A172 (cell line): ENCODE measurements around the gene PLXDC2. TPM values are rescaled to one million over a fixed set of nuclear protein-coding genes. Genes with fewer than 3 reads are reported as not detected.

Experiments
- DNase-seq: peaks from one replicate; pipeline ENCODE4 v3.0.0-alpha.2; 2015; ENCODE audit warnings: low spot score
- total RNA-seq: library from RNA; depleted of rRNA; stranded (reverse); fragments of >200 nt; shearing (Covaris generic); gene quantifications from 2 replicates; pipeline ENCODE4 v1.2.3, GENCODE V29; 2014

PLXDC2 gene
- total RNA-seq, 1 experiment from 2014 or later, result 7.0 TPM

- no peak for DNase-seq
Measured at GRCh38 chr10:20271490-20271889, 455.3 kb downstream of the PLXDC2 start.

DNA sequence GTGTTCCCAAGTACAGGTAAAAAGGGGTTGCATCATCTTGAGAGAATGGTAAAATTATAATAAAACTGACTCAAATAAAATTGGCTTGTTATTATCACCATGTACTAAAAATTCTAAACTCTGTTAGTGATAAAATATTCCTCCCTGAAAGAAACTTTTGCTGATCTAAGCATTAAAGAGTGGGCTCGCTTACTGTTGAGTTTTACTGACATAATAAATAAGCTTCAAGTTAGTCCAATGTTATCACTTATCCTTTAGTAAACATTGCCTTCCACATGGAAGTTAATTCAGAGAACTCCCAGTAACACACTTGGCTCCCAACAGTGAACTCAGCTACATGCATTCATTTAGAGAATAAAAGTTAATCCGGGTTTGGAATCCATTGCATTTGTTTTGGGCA lies 456.4 kb downstream of the PLXDC2 start:
- no peak for DNase-seq

- no peak for DNase-seq
Measured at GRCh38 chr10:20274571-20274970, 458.3 kb downstream of the PLXDC2 start.

DNA sequence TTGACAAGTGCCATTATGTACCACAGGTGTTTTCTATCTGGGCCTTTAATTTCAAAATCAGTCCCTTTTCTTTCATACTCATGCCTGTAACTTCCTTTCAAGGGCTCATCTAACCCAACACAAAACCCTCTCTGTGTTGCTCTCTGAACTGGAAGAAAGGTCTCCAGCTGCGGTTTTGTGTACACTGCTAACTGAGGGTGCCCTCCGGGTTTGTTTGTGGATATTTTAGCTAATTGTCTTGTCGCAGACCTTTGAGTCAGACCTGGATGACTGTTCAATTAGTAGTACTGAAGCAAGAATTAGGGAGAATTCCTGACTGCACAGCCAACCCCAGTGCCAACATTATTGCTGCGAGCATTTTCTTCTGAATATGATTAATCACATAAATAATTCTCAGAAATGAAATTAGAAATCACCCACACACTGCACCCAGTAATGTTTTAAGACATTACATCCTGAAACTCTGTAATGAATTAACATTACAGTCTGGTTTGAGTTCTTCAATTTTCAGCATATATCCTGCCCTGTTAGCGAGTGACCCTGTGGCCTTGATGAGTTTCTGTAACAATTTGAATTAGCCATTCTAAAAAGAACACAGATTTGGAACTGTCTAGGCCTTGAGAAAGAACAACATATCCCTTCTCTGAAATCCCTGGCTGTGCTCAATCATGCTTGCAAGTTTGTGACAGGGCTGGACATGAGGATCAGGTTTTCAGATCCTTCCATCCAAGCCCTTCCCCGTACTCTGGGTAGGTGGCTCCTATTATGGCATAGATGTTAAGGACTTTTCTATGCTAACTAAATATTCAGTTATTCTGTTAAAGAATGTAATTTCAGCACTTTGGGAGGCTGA lies 460.1 kb downstream of the PLXDC2 start:
- peak; percentile 28 for DNase-seq

DNA sequence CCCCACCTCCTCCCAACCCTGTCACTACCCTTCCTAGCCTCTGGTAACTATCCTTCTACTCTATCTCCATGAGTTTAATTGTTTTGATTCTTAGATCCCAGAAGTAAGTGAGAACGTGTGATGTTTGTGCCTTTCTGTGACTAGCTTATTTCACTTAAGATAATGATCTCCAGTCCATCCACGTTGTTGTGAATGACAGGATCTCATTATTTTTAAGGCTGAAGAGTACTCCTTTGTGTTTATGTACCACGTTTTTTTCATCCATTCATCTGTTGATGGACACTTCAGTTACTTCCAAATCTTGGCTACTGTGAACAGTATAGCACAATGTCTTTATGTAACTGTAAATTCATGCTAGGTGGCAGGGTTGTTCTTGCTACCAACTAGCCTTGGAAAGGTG lies 461.6 kb downstream of the PLXDC2 start:
- DNase-seq, result no peak

- no peak for DNase-seq
Measured at GRCh38 chr10:20281579-20281978, 465.3 kb downstream of the PLXDC2 start.

- no peak for DNase-seq
Measured at GRCh38 chr10:20287586-20287985, 471.4 kb downstream of the PLXDC2 start.

DNA sequence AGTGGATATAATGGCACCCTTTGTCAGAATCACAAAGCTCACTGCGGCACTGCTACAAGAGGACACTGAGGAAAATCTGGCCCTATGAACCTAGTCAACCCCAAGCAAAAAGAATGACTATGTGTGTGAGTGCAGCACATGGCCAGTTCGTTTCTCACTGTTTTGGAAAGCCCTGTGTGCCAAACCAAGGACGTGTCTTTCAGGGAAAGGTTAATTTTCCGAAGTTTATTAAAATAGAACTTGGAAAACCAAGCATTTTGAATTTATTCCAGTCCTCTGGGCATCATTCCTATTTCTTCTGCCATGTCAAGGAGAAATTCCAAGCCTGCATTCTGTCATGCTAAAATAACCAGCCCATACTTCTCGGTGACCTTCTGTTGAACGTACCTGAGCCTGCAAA lies 471.8 kb downstream of the PLXDC2 start:
- DNase-seq, result no peak

GRCh38 chr10:20289070-20289828 lies 473.0 kb downstream of the PLXDC2 start:
- DNase-seq, result no peak

GRCh38 chr10:20298417-20298816 lies 482.2 kb downstream of the PLXDC2 start:
- no peak for DNase-seq

GRCh38 chr10:20299034-20299736 lies 483.0 kb downstream of the PLXDC2 start:
- no peak for DNase-seq

DNA sequence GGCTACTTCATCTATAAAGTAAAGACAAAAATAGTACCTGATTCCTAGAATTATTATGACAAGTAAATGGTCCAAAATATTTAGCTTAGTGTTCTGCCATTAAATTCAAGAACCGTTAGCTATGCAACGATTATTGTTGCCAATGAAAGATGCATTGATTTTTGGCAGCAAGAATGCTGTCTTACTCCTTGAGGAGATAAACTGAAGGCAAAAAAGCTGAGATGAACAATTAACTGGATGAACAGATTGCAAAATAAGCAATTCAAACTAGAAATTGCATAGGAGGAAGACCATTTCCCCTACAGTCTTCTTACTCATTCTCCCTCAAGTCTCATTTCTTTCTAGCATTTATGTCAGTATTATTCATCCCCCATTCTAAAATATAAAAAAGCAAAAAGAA lies 484.5 kb downstream of the PLXDC2 start:
- no peak for DNase-seq

DNA sequence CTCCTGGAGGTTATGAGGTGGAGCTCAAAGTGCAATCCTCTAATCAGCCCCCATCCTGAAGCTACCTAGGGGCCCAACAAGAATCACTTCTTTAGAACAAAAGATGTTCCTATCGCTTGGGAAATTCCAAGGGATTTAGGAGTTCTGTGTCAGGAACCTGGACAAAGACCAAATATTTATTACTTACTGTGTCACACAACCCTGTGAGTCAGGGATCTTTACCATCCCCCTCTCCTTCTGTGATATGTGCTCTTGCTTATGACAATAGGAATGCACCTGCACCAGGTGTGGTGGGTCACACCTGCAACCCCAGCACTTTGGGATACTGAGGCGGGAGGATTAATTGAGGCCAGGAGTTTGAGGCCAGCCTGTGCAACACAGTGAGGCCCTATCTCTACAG lies 485.8 kb downstream of the PLXDC2 start:
- DNase-seq, result no peak

DNA sequence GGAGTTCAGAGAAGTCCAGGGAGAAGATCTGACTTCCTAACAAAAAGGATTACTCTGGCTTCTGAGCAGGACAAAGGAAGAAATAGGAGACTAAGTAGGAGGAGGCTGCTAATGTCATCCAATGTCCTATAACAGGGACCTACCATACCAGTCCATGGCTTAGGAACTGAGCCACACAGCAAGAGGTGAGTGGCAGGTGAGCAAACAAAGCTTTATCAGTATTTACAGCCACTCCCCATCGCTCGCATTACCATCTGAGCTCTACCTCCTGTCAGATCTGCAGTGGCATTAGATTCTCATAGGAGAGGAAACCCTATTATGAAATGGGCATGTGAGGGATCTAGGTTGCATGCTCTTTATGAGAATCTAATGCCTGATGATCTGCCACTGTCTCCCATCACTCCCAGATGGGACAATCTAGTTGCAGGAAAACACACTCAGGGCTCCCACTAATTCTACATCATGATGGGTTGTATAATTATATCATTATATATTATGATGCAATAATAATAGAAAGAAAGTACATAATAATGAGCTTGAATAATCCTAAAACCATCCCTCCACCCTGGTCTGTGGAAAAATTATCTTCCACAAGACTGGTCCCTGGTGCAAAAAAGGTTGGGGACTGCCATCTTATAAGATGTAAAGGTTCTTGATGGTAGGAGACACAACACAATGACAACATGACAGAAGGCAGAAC lies 487.4 kb downstream of the PLXDC2 start:
- DNase-seq, result no peak

DNA sequence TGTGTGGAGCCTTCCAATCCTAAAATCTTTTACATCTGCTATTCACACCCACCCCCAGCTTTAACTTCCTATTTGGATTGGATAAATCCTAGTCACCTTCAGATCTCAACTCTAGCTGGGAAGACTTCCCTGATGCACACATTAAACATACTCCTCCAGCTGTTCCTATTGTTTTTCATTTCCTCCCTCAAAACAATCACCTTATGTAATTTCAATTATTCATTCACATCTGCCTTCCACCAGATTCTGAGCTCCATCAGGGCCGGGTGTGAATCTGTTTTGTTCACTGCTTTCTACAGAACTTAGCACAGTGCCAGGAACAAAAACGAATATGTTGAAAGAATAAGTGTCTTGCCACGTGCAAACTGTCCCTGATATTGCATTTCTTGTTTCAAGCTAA lies 497.4 kb downstream of the PLXDC2 start:
- no peak for DNase-seq

DNA sequence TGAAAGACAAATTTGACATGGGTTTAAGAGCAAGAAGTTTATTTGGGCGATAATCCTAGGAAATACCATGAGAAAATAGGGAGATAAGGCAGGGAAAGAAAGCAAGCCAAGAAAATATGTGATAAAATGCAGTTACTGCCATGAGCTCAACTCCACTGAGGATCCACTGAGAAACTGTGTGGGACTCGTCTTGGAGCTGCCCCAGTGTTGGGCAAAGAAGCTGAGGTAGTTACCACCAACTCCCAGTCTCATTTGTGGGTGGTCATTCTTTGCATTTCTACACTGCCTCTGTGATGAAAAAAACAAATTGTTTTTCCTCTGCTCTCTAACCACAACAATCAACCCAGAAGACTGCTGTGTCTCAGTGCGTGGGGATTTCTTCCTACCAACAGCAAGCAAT lies 498.2 kb downstream of the PLXDC2 start:
- DNase-seq, result no peak

- DNase-seq, result peak; percentile 14
Measured at GRCh38 chr10:20327954-20328353, 511.7 kb downstream of the PLXDC2 start.

GRCh38 chr10:20330246-20330645 lies 514.0 kb downstream of the PLXDC2 start:
- no peak for DNase-seq

DNA sequence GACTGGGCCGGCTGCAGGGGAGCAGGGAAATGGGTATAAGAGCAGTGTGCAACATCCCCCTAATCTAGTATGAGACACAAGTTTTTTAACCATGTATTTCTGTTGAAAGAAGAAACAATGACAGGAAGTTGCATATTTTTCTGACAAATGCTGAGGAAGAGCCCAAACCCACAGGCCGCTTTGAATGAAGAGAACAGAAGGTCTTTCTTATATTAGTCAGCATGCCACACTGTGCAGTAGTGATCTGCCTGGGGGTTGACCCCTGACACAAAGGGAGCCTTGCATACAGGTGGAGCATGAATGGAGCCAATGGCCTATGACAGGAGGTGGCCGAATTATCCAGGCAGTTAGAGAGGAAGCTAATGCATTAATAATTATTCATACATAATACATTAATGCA lies 518.3 kb downstream of the PLXDC2 start:
- no peak for DNase-seq
